HFFc6 (cell line): ENCODE results near the gene IQSEC3. TPM values are rescaled to one million over a fixed set of nuclear protein-coding genes. Genes with fewer than 3 reads are reported as not detected.
A peak's percentile ranks its signal among the peaks of the same experiment; 100 is the strongest.

Source experiments
- DNase-seq: peaks from one replicate; pipeline ENCODE4 v3.0.0-alpha.2; 2018
- H3K27ac Mint-ChIP-seq: 2 replicates; pipeline ENCODE4 v1.8.0; 2020; ENCODE audit warnings: mild to moderate bottlenecking, mixed read lengths
- H3K27me3 Mint-ChIP-seq: 2 replicates; pipeline ENCODE4 v1.8.0; 2021; ENCODE audit warnings: mild to moderate bottlenecking, moderate library complexity, mixed read lengths; ENCODE audit not compliant: insufficient read depth
- H3K36me3 Mint-ChIP-seq: 2 replicates; pipeline ENCODE4 v1.8.0; 2021; ENCODE audit warnings: low read depth, mixed read lengths
- H3K4me1 Mint-ChIP-seq: 2 replicates; pipeline ENCODE4 v1.8.0; 2020; ENCODE audit warnings: low read depth, mixed read lengths
- H3K4me3 Mint-ChIP-seq: 2 replicates; pipeline ENCODE4 v1.8.0; 2020; ENCODE audit warnings: mild to moderate bottlenecking, moderate library complexity, mixed read lengths
- H3K9me3 Mint-ChIP-seq: 2 replicates; pipeline ENCODE4 v1.8.0; 2020; ENCODE audit warnings: mild to moderate bottlenecking, mixed read lengths
- CTCF ChIP-seq: fragments of 200-600 bp; sonication (generic); IDR thresholded peaks from 2 replicates; pipeline ENCODE4 v1.5.0; 2021; ENCODE audit warnings: antibody characterized with exemption, mild to moderate bottlenecking
- total RNA-seq, 6 experiments: library from RNA; stranded (reverse); fragmentation: NEBNext Ultra II Directional; extraction: Animal tissue kit (Norgen Biotek cat#: 25700); gene quantifications; 2 replicates in 1 of 6; 3 replicates in 5 of 6; pipeline ENCODE4 v1.2.3, GENCODE V29; 2021

Gene IQSEC3
- total RNA-seq, 6 experiments from 2014 or later, result not detected

GRCh38 chr12:179131-179884 is 112.7 kb downstream of the IQSEC3 start:
- Mint-ChIP-seq H3K27me3 (no peaks in the 10 kb centered on the region), H3K9me3 (no peaks in the 10 kb centered on the region), H3K27ac (no peak overlapping the region), H3K4me1 (peaks cover 60% of the 10 kb centered on the region), H3K36me3 (no peaks in the 10 kb centered on the region), H3K4me3 (no peak overlapping the region)
- TF ChIP-seq CTCF, result no peak
- DNase-seq, result no peak

GRCh38 chr12:179885-180284 is 113.3 kb downstream of the IQSEC3 start:
- DNase-seq, result no peak
- Mint-ChIP-seq H3K27ac (no peak overlapping the region), H3K4me3 (no peak overlapping the region), H3K9me3 (no peaks in the 10 kb centered on the region), H3K36me3 (no peaks in the 10 kb centered on the region), H3K4me1 (peaks cover 60% of the 10 kb centered on the region), H3K27me3 (no peaks in the 10 kb centered on the region)
- TF ChIP-seq CTCF, result no peak

GRCh38 chr12:180445-180844 is 113.9 kb downstream of the IQSEC3 start:
- no peaks in the 10 kb centered on the region for H3K9me3 Mint-ChIP-seq
- TF ChIP-seq CTCF, result no peak
- no peaks in the 10 kb centered on the region for H3K36me3 Mint-ChIP-seq
- H3K4me1 Mint-ChIP-seq, result peaks cover 56% of the 10 kb centered on the region
- H3K4me3 Mint-ChIP-seq, result no peak overlapping the region
- no peak overlapping the region for H3K27ac Mint-ChIP-seq
- no peak for DNase-seq
- no peaks in the 10 kb centered on the region for H3K27me3 Mint-ChIP-seq

- DNase-seq, result no peak
- no peaks in the 10 kb centered on the region for H3K36me3 Mint-ChIP-seq
- peak overlapping the region; percentile 91 for H3K27ac Mint-ChIP-seq
- TF ChIP-seq CTCF, result no peak
- no peak overlapping the region for H3K4me3 Mint-ChIP-seq
- H3K4me1 Mint-ChIP-seq, result peaks cover 47% of the 10 kb centered on the region
- H3K27me3 Mint-ChIP-seq, result no peaks in the 10 kb centered on the region
- no peaks in the 10 kb centered on the region for H3K9me3 Mint-ChIP-seq
Measured at GRCh38 chr12:181921-182320, 115.4 kb downstream of the IQSEC3 start.

GRCh38 chr12:182381-182892 is 115.9 kb downstream of the IQSEC3 start:
- H3K4me1 Mint-ChIP-seq, result peaks cover 44% of the 10 kb centered on the region
- H3K27ac Mint-ChIP-seq, result peak overlapping the region; percentile 91
- peak; percentile 79 for DNase-seq
- no peaks in the 10 kb centered on the region for H3K27me3 Mint-ChIP-seq
- no peaks in the 10 kb centered on the region for H3K36me3 Mint-ChIP-seq
- TF ChIP-seq CTCF, result no peak
- H3K4me3 Mint-ChIP-seq, result peak overlapping the region; percentile 33
- no peaks in the 10 kb centered on the region for H3K9me3 Mint-ChIP-seq
